PFSK-1 (cell line): ENCODE results near the gene MYL10.

Experiments
- FOXP2 ChIP-seq: optimal IDR thresholded peaks from 2 replicates; pipeline ENCODE3; 2011; ENCODE audit warnings: borderline replicate concordance, control low read depth, inconsistent platforms; ENCODE audit not compliant: insufficient read depth; ENCODE audit errors: extremely low read length, extremely low read depth
- POLR2AphosphoS5 ChIP-seq: IDR thresholded peaks from 2 replicates; pipeline ENCODE4 v1.6.1; 2012; ENCODE audit warnings: low read depth, mild to moderate bottlenecking, control low read depth, low read length, moderate library complexity
- REST ChIP-seq, 2 experiments: IDR thresholded peaks; 2 replicates each; pipeline versions ENCODE4 v1.6.1 to v1.8.0; 2011 to 2012; ENCODE audit warnings: low read depth in 2 of 2, low read length in 2 of 2, control low read depth in 1 of 2, inconsistent platforms in 1 of 2, mild to moderate bottlenecking in 1 of 2, moderate library complexity in 1 of 2; ENCODE audit not compliant: insufficient read depth in 1 of 2
- SIN3A ChIP-seq: IDR thresholded peaks from 2 replicates; pipeline ENCODE4 v1.6.1; 2012; ENCODE audit warnings: mild to moderate bottlenecking, low read length, moderate library complexity, borderline replicate concordance; ENCODE audit not compliant: insufficient read depth
- TAF1 ChIP-seq: IDR thresholded peaks from 2 replicates; pipeline ENCODE4 v1.6.1; 2012; ENCODE audit warnings: low read length, control low read depth, borderline replicate concordance; ENCODE audit not compliant: insufficient read depth

The MYL10 gene

GRCh38 chr7:101575168-101575567 lies 53.9 kb downstream of the MYL10 start:
- TF ChIP-seq TAF1 (no peak), SIN3A (no peak), FOXP2 (no peak), POLR2AphosphoS5 (no peak)

GRCh38 chr7:101572156-101572555 lies 56.9 kb downstream of the MYL10 start:
- TF ChIP-seq POLR2AphosphoS5, result no peak
- no peak for TF ChIP-seq TAF1
- no peak for TF ChIP-seq SIN3A
- TF ChIP-seq FOXP2, result no peak
- TF ChIP-seq REST (IDR thresholded peaks at IDR 0.05; ENCODE audit: insufficient read depth in 1 of 2, low read depth in 2 of 2, low read length in 2 of 2), result no peak

GRCh38 chr7:101567230-101567629 lies 61.9 kb downstream of the MYL10 start:
- TF ChIP-seq REST (IDR thresholded peaks at IDR 0.05; ENCODE audit: insufficient read depth in 1 of 2, low read depth in 2 of 2, low read length in 2 of 2) (no peak), FOXP2 (no peak)

GRCh38 chr7:101565601-101566209 lies 63.4 kb downstream of the MYL10 start:
- TF ChIP-seq POLR2AphosphoS5, result no peak
- no peak for TF ChIP-seq REST (IDR thresholded peaks at IDR 0.05; ENCODE audit: insufficient read depth in 1 of 2, low read depth in 2 of 2, low read length in 2 of 2)
- no peak for TF ChIP-seq SIN3A
- no peak for TF ChIP-seq TAF1
- no peak for TF ChIP-seq FOXP2

GRCh38 chr7:101564778-101565211 lies 64.3 kb downstream of the MYL10 start:
- no peak for TF ChIP-seq SIN3A
- no peak for TF ChIP-seq TAF1
- no peak for TF ChIP-seq POLR2AphosphoS5
- no peak for TF ChIP-seq FOXP2
- TF ChIP-seq REST (IDR thresholded peaks at IDR 0.05; ENCODE audit: insufficient read depth in 1 of 2, low read depth in 2 of 2, low read length in 2 of 2), result no peak
